ENCODE data around the gene PSORS1C1.
A peak's percentile ranks its signal among the peaks of the same experiment; 100 is the strongest.
"Not testable (repeated sequence)": the region's sequence is repeated elsewhere in the genome, so short reads cannot be mapped to it uniquely, and the experiment has no call there.

The PSORS1C1 gene

GRCh38 chr6:31178143-31179041 lies 63.8 kb downstream of the PSORS1C1 start:
- no peak for DNase-seq (ENCODE audit: low spot score)

GRCh38 chr6:31179042-31179386 lies 64.4 kb downstream of the PSORS1C1 start:
- no peak for DNase-seq (ENCODE audit: low spot score)

GRCh38 chr6:31179896-31180295 lies 65.3 kb downstream of the PSORS1C1 start:
- DNase-seq (ENCODE audit: low spot score): no peak

GRCh38 chr6:31180500-31180899 lies 65.9 kb downstream of the PSORS1C1 start:
- peak; percentile 76 for DNase-seq (ENCODE audit: low spot score)

- DNase-seq (ENCODE audit: low spot score): not testable (repeated sequence)
Measured at GRCh38 chr6:31183287-31183686, 68.7 kb downstream of the PSORS1C1 start.

GRCh38 chr6:31183859-31184258 lies 69.3 kb downstream of the PSORS1C1 start:
- not testable (repeated sequence) for DNase-seq (ENCODE audit: low spot score)

- not testable (repeated sequence) for DNase-seq (ENCODE audit: low spot score)
Measured at GRCh38 chr6:31185695-31186051, 71.1 kb downstream of the PSORS1C1 start.

GRCh38 chr6:31186052-31186734 lies 71.6 kb downstream of the PSORS1C1 start:
- no peak for DNase-seq (ENCODE audit: low spot score)

- no peak for DNase-seq (ENCODE audit: low spot score)
Measured at GRCh38 chr6:31187780-31188194, 73.2 kb downstream of the PSORS1C1 start.

GRCh38 chr6:31189223-31189622 lies 74.6 kb downstream of the PSORS1C1 start:
- not testable (repeated sequence) for DNase-seq (ENCODE audit: low spot score)

Data from hematopoietic multipotent progenitor cell treated with erythropoietin and hydrocortisone succinate and interleukin-3 and kit ligand, for 17 days (in vitro differentiated cells).